Hematopoietic multipotent progenitor cell (in vitro differentiated cells): ENCODE data around the gene GLE1. TPM values are rescaled to one million over a fixed set of nuclear protein-coding genes. Genes with fewer than 3 reads are reported as not detected.

Experiments
- DNase-seq, 3 donors: peaks; one replicate each; pipeline ENCODE4 v3.0.0-alpha.2; 2011 to 2015; ENCODE audit warnings: low read depth in 2 of 3, low spot score in 2 of 3
- total RNA-seq: library from RNA; depleted of rRNA; stranded (reverse); fragments of >200 nt; gene quantifications from one replicate; pipeline ENCODE4 v1.2.3, GENCODE V29; 2012

Gene GLE1, protein sequence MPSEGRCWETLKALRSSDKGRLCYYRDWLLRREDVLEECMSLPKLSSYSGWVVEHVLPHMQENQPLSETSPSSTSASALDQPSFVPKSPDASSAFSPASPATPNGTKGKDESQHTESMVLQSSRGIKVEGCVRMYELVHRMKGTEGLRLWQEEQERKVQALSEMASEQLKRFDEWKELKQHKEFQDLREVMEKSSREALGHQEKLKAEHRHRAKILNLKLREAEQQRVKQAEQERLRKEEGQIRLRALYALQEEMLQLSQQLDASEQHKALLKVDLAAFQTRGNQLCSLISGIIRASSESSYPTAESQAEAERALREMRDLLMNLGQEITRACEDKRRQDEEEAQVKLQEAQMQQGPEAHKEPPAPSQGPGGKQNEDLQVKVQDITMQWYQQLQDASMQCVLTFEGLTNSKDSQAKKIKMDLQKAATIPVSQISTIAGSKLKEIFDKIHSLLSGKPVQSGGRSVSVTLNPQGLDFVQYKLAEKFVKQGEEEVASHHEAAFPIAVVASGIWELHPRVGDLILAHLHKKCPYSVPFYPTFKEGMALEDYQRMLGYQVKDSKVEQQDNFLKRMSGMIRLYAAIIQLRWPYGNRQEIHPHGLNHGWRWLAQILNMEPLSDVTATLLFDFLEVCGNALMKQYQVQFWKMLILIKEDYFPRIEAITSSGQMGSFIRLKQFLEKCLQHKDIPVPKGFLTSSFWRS
- total RNA-seq = 32.6 TPM

DNA sequence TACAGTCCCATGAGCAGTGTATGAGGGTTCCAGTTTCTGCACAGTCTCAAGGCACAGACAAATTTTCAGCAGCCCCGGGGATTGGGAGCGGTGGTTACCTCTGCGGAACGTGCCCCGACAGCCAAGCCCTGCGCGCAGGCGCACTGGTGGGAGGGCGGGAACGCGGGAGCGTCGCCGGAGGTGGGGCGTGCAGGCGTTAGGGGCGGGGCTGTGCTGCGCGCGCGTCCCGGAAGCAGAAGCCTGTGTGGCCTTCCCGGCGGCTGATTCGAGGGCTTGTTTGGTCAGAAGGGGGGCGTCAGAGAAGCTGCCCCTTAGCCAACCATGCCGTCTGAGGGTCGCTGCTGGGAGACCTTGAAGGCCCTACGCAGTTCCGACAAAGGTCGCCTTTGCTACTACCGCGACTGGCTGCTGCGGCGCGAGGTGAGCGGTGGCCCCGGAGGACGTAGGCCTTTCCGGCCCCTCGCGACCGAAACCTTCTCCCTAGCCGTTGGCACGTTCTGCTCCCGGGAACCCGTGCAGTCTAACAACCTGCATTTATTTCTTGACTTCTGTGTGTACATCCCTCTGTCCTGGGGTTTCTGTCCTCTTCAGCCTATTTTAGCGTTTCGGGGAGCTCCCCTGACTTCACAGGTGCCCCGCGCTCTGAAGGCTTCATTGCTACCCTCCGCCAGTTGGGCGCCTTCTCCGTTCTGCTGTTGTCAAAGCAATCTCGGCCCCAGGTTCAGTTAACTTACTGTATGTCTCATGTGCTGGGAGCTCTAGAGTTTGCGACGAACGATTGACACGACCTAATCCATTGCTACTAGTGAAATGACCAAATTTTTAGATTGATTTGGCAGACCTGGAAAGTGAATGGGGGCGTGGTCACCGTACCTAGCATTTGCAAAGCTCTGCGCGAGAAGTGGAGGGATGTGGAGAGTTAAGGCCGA lies at the start of gene GLE1:
Gene GLE1 (plus strand): TSS at position 235 of the 929 bp plus-strand sequence. CDS start 87 bp downstream, at position 322.
- DNase-seq = peak; percentile 94 to 96 (median 95)

DNA sequence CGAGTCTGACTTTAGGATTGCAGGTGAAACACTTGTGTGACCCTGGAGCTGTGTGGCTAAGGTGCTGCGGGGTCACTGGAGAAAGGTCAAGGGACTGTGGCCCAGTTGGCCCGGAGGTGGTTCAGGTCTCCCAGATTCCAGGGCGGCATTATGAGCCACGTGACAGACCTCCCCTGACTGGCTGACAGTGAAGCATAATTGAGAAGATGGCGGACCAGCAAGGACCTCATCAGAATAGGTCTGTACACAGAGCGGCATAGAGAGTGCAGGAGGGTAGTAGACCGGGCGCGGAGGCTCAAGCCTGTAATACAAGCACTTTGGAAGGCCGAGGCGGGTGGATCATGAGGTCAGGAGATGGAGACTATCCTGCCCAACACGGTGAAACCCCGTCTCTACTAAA lies 49.5 kb upstream of the GLE1 start:
- DNase-seq = no peak

DNA sequence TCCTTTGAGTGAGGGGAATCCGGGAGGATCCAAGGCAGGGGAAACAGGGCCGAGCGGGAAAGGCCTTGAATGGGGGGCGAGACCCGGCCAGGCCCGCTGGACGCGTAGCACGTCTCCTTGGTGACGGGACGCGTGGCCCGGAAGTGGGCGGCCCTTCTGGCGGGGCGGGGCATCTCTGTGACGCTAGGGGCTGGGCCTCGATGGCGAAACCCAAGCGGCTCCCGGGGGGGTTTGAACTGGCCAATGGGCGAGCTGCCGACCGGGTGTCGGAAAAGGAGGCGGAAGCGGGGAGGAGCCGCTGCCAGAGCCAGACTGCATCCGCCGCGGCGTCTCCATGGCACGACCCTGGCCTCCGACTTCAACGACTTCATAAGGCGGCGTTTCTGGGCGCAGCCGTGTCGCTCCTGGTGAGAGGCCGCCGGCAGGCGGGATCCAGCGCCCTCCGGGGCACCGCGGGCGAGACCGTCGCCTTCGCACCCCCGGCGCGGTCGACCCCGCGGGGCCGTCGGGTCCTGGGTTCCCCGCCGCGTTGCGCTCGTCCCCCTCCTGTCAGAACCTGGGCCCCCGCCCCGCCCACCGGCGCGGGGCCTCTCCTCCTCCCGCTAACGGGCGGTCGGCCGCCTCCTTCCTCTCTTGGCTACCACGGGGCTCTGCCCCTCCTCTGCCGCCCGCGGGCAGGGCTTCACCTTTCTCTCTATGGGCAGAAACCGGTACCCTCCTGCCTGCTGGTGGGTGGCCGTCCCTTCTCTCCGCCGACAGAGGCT lies 48.5 kb upstream of the GLE1 start, which contains the start of gene ODF2:
Gene ODF2 (plus strand): TSS at position 158 of the 764 bp plus-strand sequence. CDS start 86 bp downstream, at position 244.
- DNase-seq = peak; percentile 86 to 98 (median 97)

DNA sequence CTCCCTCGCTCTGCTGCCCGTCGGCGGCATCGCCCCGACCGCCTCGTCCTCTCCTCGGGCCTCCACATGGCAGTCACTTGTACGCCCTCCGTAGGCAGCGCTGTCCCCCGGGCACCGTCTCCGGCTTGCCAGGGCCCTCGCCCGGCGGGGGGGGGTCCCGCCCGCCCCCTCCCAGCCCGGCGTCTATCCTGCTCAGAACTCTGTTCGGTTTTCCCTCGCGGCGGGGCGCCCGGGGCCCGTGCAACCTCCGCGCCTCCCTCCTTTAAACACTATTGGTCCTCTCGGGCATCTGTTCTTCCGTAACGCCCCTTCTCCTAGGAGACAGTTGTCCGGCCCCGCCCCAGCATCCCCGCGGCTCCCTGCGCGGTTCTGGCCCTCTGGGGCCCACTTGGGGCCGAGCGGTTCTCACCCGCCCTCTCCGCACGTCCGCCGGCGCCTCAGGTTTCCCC lies 47.9 kb upstream of the GLE1 start:
- peak; percentile 35 to 62 (median 54) for DNase-seq

DNA sequence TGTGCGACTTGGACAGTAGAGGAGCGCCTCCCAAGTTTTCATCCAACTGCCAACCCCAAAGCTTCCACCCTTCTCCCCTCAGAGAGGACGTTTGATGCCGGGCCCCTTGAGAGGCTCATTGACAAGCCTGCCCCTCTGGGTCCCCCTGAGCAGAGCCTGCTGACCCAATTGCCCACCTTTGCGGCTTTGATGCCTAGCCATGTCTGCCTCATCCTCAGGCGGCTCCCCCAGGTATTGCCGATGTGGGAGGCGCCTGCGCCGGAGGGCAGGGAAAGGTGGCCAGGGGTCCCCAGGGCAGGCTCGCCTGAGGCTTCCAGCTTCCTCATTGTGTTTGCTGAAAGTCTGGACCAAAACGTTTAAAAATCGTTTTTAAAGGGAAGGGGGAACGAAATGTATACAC lies 47.3 kb upstream of the GLE1 start:
- no peak for DNase-seq

DNA sequence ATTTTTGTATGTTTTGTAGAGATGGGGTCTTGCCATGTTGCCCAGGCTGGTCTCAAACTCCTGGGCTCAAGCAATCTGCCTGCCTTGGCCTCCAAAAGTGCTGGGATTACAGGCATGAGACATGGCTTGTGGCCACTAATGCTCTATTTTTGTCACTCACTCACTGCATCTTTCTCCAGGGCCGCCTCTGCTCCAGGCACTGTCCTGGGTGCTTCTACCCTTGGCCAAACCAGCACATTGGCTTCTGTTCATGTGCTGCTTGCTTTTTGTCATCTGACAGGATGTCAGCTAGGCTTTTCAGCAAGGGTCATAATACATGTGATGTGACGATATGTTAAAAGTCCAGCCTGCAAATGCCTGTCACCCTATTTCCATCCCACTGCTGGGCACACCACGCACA lies 45.5 kb upstream of the GLE1 start:
- no peak for DNase-seq

DNA sequence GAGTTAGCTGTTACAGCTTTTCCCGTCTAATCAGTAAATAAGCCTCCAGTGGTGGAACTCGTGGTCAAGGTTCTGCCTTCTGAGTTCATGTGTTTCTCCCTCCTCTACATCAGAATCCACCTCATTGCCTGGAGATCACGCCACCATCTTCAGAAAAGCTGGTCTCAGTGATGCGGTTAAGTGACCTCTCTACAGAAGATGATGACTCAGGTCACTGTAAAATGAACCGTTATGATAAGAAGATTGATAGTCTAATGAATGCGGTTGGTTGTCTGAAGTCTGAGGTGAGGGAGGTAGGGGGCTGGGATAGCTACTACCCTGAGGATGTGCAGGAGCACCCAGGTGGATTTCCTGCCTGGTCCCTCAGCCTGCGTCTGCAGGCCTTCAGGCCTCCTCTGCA lies 35.4 kb upstream of the GLE1 start:
- no peak for DNase-seq

DNA sequence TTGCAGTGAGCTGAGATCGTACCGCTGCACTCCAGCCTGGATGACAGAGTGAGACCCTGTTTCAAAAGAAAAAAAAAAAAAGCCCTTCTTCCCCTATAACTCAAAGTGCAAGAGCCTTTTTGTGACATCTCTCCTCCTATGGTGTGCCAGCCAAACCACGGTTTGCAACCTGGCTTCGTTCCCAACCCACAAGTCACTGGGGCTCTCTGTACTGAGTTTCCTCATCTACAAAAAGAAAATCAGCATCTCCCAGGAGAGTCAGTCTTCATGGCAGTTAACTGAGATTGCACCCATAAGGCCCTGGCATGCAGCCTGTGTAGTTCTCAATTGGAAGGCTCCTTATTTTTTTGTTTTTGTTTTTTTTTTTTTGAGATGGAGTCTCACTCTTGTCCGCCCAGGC lies 34.0 kb upstream of the GLE1 start:
- peak in 2 of 3 donors; percentile 83 to 93 for DNase-seq

DNA sequence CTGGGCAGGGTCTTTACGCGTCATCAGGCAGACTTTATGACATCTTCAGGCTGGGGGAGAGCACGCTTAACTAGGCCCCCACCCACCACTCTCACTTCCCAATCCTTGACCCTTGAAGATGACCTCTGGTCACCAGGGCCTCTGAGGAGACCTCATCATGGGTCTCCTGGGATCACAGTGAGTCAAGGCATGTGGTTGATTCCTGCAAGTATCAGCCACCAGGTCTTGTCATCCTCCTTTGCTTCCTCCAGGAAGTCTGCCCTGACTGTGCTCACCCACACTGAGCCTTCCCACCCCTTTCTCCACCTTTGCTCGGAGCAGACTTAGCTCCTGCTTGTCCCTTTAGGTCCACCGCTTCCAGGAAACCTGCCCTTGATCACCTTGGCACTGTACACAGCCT lies 31.4 kb upstream of the GLE1 start:
- no peak for DNase-seq

DNA sequence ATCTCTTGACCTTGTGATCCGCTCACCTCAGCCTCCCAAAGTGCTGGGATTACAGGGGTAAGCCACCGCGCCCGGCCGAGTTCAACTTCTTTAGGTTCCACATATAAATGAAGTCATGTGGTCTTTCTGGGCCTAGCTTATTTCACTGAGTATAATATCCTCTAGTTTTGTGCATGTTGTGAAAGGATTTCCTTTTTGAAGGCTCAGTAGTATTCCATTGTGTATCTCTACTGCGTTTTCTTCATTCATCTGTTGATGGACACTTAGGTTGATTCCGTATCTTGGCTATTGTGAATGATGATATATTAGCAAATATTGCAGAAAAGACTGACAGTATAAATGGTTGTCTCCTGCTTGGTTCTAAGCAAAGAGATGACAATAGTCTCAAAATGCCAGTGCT lies 28.7 kb upstream of the GLE1 start:
- no peak for DNase-seq

DNA sequence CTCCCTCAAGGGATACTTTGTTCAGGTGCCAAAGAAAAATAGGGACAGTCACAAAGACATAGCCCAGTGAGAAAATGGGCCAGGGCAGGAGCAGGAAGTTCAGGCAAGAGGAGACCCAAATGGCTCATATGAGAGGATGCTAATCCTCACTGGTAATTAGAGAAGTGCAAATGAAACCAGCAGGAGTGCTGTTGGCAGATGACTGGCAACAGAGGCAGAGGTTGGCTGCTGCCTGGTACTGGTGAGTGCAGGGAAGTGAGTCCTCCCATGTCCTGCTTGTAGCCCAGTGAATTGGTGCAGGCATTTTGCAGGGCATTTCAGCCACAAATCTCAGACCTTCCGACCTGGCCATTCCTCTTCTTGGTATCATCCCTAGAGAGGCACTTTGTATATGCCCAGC lies 25.3 kb upstream of the GLE1 start:
- no peak for DNase-seq

DNA sequence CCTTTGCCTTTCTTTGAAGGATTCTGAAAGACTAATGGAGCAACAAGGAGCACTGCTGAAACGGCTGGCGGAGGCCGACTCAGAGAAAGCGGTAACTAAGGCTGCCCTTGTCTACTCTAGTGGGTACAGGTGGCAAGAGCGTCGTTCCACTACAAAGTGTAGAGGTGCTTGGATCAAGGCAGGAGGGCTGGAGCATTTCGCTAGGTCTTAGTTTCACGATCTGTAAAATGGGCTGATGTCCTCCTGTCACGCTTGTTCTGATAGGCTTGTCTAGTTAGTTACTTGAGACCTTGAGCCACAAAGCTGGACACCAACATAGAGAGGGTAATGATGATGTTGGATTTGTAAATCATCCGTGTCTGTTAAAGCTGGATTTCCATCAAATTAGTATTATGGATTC lies 23.0 kb upstream of the GLE1 start:
- DNase-seq = no peak

DNA sequence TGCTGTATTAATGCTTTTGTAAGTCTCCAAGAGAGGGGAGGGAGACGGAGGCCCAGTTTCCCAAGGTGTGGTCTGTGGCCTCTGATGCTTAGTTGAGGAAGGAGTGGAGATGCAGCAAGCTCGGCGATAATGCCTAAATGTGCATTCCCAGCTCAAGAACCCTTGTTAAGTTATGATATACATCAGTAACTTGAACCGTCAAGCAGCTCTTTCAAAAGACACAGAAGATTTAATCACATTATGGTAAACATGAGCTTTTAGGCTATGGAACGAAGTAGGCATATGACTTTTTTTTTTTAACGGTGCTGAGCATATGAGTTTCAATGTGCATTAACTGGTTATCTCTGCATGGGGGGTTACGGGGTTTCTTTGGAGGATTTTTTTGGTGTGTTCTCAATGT lies 22.3 kb upstream of the GLE1 start:
- no peak for DNase-seq

DNA sequence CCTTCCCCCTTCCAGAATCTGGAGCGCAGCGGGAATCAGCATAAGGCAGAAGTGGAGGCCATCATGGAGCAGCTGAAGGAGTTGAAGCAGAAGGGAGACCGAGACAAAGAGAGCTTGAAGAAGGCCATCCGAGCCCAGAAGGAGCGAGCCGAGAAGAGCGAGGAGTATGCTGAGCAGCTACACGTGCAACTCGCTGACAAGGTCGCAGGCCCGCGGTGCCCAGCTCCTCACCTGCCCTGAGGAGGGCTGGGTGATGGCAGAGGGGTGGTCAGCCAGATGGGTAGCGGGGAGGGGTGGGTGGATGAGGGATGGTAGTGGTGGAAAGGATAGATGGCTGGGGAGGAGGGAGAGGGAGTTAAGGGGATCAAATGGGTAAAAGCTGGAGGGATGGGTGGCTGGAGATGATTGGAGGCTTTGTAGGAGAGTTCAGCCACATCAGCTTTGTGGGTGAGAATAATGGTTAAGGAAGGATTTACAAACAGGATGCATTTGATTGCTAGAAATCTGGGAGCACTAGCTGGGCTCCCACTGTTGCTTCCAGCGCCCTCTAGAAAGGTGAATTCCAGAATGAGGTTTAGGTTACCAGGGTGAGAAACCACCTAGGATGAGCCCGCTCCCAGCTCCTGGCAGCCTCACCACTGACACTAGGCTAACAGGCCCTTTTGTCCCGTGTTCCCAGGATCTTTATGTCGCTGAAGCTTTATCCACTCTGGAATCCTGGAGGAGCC lies 19.7 kb upstream of the GLE1 start:
- no peak for DNase-seq

DNA sequence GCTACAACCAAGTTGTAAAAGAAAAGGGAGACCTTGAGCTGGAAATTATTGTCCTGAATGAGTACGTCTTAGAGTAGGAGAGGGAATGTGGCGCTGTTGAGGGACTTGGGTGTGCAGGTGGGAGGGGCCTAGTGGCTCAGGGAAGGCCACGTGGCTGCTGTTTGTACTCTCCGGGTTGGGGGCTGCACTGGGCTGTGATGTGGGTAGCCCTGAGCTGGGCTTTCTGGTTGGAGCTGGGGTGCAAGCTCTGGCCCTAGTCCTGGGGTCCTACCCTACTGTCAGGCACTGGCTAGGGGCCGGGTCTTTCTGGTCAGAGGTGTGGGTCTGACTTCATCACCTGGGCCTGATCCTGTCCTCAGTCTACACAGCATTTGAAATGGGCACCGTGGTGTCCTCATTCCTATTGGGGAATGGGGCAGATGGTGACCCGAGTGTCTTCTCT lies 19.1 kb upstream of the GLE1 start:
- DNase-seq = no peak

DNA sequence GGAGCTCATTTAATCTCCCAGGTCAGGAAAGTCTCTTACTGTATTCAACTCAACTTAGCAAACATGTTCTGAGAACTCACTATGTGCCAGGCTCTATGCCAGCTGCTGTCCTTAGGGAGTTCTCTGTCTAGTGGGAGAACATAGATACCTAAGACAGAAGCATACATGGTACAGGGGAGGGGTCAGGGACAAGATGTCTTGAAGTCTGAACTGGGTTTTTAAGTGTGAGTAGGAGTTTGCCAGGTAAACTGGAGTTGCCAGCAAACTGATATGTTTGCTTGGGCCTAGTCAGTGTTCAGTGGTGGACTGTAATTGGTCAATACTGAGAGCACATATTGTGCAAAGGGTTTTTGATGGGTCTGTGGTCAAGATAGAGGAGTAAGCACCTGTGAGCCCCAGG lies 18.3 kb upstream of the GLE1 start:
- DNase-seq = no peak

DNA sequence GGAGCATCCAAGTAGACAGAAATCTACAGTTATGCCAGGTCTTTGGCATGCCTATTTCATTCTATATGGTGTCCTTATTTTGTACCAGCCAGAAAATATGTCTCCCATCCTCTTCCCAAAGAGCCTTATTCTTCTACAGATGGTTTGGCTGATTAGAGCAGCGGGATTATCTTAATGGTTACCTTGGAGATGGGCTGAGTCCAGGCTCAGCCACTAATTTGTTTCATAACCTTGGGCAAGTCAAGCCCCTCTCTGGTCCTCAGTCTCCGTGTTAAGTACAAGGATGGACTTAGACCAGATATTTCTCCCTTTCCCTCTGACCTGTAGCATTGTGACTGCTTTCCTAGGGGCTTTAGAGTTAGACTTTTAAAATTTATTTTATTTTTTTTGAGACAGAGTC lies 11.1 kb upstream of the GLE1 start:
- no peak for DNase-seq

DNA sequence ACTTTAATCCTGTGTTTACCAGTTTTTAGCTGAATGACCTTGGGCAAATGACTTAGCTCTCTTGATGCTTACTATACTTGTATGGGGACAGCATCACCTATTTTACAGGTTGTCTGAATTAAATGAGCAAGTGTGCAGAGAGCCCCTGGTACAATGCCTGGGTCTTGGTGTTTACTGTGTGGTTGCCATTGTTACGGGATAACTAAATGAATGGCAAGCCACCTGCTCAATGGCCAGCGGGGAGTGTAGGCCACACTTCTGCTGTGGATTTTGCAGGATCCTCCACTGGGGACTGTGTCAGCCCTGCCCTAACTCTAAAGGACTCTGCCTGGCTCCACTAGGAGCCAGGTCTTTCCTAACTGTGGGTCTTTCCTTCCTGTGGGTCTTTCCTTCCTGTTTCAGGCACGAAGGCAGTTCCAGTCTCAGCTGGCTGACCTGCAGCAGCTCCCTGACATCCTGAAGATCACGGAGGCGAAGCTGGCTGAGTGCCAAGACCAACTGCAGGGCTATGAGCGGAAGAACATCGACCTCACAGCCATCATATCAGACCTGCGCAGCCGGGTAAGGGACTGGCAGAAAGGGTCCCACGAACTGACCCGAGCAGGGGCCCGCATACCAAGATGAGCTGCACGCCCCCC lies 10.3 kb upstream of the GLE1 start:
- peak in 2 of 3 donors; percentile 91 to 95 for DNase-seq

DNA sequence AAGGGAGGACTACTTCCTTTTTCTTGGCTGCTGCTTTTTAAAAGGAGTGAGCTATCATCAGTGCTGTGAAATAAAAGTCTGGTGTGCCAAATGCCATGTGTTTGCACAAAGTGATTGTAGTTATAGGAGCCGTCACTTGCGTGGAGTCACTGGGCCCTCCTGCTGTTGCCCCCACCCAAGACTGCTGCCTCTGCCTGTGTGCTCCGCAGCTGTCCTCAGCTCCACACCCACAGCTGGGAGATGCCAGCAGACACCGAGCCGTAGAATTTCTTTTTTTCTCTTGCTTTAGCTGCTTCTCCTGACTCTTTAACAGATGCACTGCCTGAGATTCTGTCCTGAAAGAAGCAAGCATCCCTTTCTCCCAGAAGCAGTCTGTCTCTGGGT lies 9.8 kb upstream of the GLE1 start:
- no peak for DNase-seq
